Upper lobe of left lung (tissue), 4 donors: Measurements from ENCODE around the gene TRNT1.

Experiments
- CTCF ChIP-seq, 6 experiments: fragments of 450-650 bp in 4 of 6; fragments of 200-600 bp in 2 of 6; sonication (generic) in 2 of 6; IDR thresholded peaks; one replicate each; pipeline ENCODE4 v1.5.1; 2016 to 2019; ENCODE audit warnings: antibody characterized with exemption in 6 of 6
- EP300 ChIP-seq, 4 donors: sonication (generic); formaldehyde crosslinking; IDR thresholded peaks; one replicate each; pipeline ENCODE4 v1.5.1; 2017; ENCODE audit warnings: antibody characterized with exemption in 4 of 4, control low read depth in 2 of 4
- POLR2A ChIP-seq, 4 donors: fragments of 450-650 bp; IDR thresholded peaks; one replicate each; pipeline ENCODE4 v1.5.1; 2016 to 2017; ENCODE audit warnings: antibody characterized with exemption in 4 of 4, mild to moderate bottlenecking in 2 of 4
- POLR2AphosphoS5 ChIP-seq, 2 donors: sonication (generic); formaldehyde crosslinking; IDR thresholded peaks; one replicate each; pipeline ENCODE4 v1.5.1; 2017; ENCODE audit warnings: antibody characterized with exemption in 2 of 2

- TF ChIP-seq CTCF (IDR thresholded peaks at IDR 0.05) (no peak), POLR2A (IDR thresholded peaks at IDR 0.05) (no peak), POLR2AphosphoS5 (IDR thresholded peaks at IDR 0.05) (peak in 1 of 2 donors; percentile 31), EP300 (IDR thresholded peaks at IDR 0.05) (no peak)
Measured at GRCh38 chr3:3113042-3113709, 13.6 kb upstream of the TRNT1 start.
